CD4-positive, alpha-beta T cell (primary cell): ENCODE measurements around the gene SLC38A1. TPM values are rescaled to one million over a fixed set of nuclear protein-coding genes. Genes with fewer than 3 reads are reported as not detected.
"Not testable (repeated sequence)": the region's sequence is repeated elsewhere in the genome, so short reads cannot be mapped to it uniquely, and the experiment has no call there.

Source experiments
- ATAC-seq: fragments of 200-7000 bp; cut with Tn5 transposase; one replicate; pipeline ENCODE4 v1.10.0; 2022; ENCODE audit warnings: mild to moderate bottlenecking; ENCODE audit not compliant: poor library complexity
- CTCF ChIA-PET: fragments of 350-600 bp; sonication (Branson Sonifier 250); formaldehyde crosslinking; loops from one replicate; lab custom pipeline; 2021; ENCODE audit warnings: antibody characterized with exemption, inconsistent platforms; lab: Charles Lee
- POLR2A ChIA-PET: fragments of 350-600 bp; sonication (Branson Sonifier 250); formaldehyde crosslinking; loops from one replicate; lab custom pipeline; 2021; ENCODE audit warnings: antibody characterized with exemption, inconsistent platforms; lab: Charles Lee
- DNase-seq, 14 experiments: peaks; one replicate each; pipeline ENCODE4 v3.0.0-alpha.2; 2013 to 2020; ENCODE audit warnings: mixed read lengths in 2 of 14
- H3K27ac ChIP-seq, 2 donors: one replicate each; pipeline versions ENCODE4 v1.5.1 to v1.7.0; 2013; ENCODE audit warnings: low read length in 2 of 2, low read depth in 1 of 2, mild to moderate bottlenecking in 1 of 2
- H3K27me3 ChIP-seq, 2 experiments: 1 replicate in 1 of 2; 2 replicates in 1 of 2; pipeline versions ENCODE4 v1.6.1 to v1.7.0; 2013; ENCODE audit warnings: low read length in 2 of 2, control low read depth in 1 of 2, mild to moderate bottlenecking in 1 of 2, moderate library complexity in 1 of 2; ENCODE audit not compliant: insufficient read depth in 2 of 2, control insufficient read depth in 1 of 2
- H3K36me3 ChIP-seq: one replicate; pipeline ENCODE4 v1.6.1; 2013; ENCODE audit warnings: low read length, control low read depth; ENCODE audit not compliant: insufficient read depth
- H3K4me1 ChIP-seq: one replicate; pipeline ENCODE4 v1.6.1; 2013; ENCODE audit warnings: low read length, control low read depth; ENCODE audit not compliant: insufficient read depth
- H3K4me3 ChIP-seq: one replicate; pipeline ENCODE4 v1.5.1; 2013; ENCODE audit warnings: mild to moderate bottlenecking, low read length, moderate library complexity
- H3K9me3 ChIP-seq, 2 experiments: 1 replicate in 1 of 2; 2 replicates in 1 of 2; pipeline versions ENCODE4 v1.6.1 to v1.7.0; 2013; ENCODE audit warnings: low read length in 2 of 2, mild to moderate bottlenecking in 2 of 2, control low read depth in 1 of 2, moderate library complexity in 1 of 2; ENCODE audit not compliant: control insufficient read depth in 1 of 2, insufficient read depth in 1 of 2
- H3K27ac Mint-ChIP-seq: one replicate; pipeline ENCODE4 v1.8.0; 2020; ENCODE audit warnings: mixed read lengths
- H3K27me3 Mint-ChIP-seq: one replicate; pipeline ENCODE4 v1.8.0; 2021; ENCODE audit warnings: mixed read lengths
- H3K36me3 Mint-ChIP-seq: one replicate; pipeline ENCODE4 v1.8.0; 2021; ENCODE audit warnings: low read depth, mixed read lengths
- H3K4me1 Mint-ChIP-seq: one replicate; pipeline ENCODE4 v1.8.0; 2021; ENCODE audit warnings: low read depth, mixed read lengths
- H3K4me3 Mint-ChIP-seq: one replicate; pipeline ENCODE4 v1.8.0; 2020; ENCODE audit warnings: mild to moderate bottlenecking, mixed read lengths
- H3K9me3 Mint-ChIP-seq: one replicate; pipeline ENCODE4 v1.8.0; 2020; ENCODE audit warnings: mixed read lengths
- intact Hi-C, 2 experiments: fragments of 100-400 bp; cut with DNase I in 1 of 2; cut with micrococcal nuclease in 1 of 2; formaldehyde crosslinking; loops; one replicate each; pipeline versions ENCODE4 v1.15.1 to v1.9.0; 2023 to 2025; cut with DNase I, micrococcal nuclease
- total RNA-seq, 174 experiments: library from RNA in 2 of 174; stranded (reverse) in 2 of 174; gene quantifications; one replicate each; pipeline ENCODE4 v1.2.3 and lab custom pipeline; 2021 to 2026
- TF ChIP-seq, protein P1 (sequence below): fragments of 200-600 bp; IDR thresholded peaks from one replicate; pipeline ENCODE4 v1.8.0; 2022; ENCODE audit warnings: antibody characterized with exemption, mild to moderate bottlenecking

The SLC38A1 gene
- total RNA-seq, 2 experiments from 2014 or later, result 327 to 346 TPM

DNA sequence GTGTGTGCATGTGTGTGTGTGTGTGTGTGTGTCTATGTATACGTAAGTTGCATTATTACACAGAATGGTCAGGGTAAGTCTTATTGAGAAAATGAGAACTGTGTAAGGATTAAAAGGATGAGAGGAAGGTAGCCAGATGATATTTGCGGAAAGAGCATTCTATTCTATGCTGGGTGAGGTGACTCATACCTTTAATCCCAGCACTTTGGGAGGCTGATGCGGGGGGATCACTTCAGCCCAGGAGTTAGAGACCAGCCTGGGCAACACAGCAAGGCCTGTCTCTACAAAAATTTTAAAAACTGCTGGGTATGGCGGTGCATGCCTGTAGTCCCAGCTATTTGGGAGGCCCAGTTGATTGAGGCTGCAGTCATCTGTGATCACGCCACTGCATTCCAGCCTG is 103.7 kb downstream of the SLC38A1 start:
- Mint-ChIP-seq H3K9me3 (no peaks in the 10 kb centered on the region), H3K36me3 (no peaks in the 10 kb centered on the region), H3K27me3 (no peaks in the 10 kb centered on the region), H3K27ac (no peak overlapping the region), H3K4me3 (no peak overlapping the region), H3K4me1 (no peaks in the 10 kb centered on the region)
- ChIA-PET CTCF (no interaction called here), POLR2A (no interaction called here)
- H3K4me3 ChIP-seq, result no peak overlapping the region
- no peaks in the 10 kb centered on the region for H3K4me1 ChIP-seq
- ATAC-seq (no peak), DNase-seq (no peak)
- no peaks in the 10 kb centered on the region for H3K9me3 ChIP-seq
- intact Hi-C loops, result no loop called here
- TF ChIP-seq, protein P1, sequence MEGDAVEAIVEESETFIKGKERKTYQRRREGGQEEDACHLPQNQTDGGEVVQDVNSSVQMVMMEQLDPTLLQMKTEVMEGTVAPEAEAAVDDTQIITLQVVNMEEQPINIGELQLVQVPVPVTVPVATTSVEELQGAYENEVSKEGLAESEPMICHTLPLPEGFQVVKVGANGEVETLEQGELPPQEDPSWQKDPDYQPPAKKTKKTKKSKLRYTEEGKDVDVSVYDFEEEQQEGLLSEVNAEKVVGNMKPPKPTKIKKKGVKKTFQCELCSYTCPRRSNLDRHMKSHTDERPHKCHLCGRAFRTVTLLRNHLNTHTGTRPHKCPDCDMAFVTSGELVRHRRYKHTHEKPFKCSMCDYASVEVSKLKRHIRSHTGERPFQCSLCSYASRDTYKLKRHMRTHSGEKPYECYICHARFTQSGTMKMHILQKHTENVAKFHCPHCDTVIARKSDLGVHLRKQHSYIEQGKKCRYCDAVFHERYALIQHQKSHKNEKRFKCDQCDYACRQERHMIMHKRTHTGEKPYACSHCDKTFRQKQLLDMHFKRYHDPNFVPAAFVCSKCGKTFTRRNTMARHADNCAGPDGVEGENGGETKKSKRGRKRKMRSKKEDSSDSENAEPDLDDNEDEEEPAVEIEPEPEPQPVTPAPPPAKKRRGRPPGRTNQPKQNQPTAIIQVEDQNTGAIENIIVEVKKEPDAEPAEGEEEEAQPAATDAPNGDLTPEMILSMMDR, result no peak
- no peak overlapping the region for H3K27ac ChIP-seq
- no peaks in the 10 kb centered on the region for H3K36me3 ChIP-seq
- no peaks in the 10 kb centered on the region for H3K27me3 ChIP-seq

DNA sequence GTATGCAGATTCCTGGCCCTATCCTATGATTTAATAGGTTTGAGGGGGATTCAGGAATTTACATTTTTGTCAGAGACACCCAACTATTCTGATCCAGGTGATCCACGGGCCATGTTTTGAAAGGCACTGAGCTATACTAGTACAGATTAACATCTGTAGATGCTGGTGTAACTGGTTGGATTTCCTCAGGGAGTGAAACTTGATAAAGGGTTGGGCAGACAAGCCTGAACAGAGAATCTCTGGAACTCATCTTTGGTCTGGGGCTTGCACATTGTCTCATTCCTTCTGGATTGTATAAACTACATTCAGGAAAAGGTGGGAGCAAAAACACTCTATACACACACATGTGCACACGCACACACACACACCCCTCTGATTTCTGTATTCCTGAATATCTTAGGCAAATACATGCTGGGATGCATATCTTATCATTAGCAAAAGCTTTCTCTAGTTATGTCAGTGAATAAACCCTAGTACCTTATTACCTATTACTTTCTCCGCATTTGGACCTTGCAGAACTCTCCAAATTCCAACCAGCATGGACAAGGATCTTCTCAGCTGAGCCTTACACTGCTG is 104.6 kb downstream of the SLC38A1 start:
- H3K4me3 ChIP-seq, result no peak overlapping the region
- no peaks in the 10 kb centered on the region for H3K36me3 ChIP-seq
- ATAC-seq (no peak), DNase-seq (no peak)
- Mint-ChIP-seq H3K4me1 (no peaks in the 10 kb centered on the region), H3K9me3 (no peaks in the 10 kb centered on the region), H3K4me3 (no peak overlapping the region), H3K36me3 (no peaks in the 10 kb centered on the region), H3K27me3 (no peaks in the 10 kb centered on the region), H3K27ac (no peak overlapping the region)
- TF ChIP-seq, protein P1, result no peak
- no peaks in the 10 kb centered on the region for H3K4me1 ChIP-seq
- CTCF ChIA-PET, result no interaction called here
- H3K27ac ChIP-seq, result no peak overlapping the region
- no peaks in the 10 kb centered on the region for H3K9me3 ChIP-seq
- intact Hi-C loops, result no loop called here
- H3K27me3 ChIP-seq, result no peaks in the 10 kb centered on the region
- POLR2A ChIA-PET, result no interaction called here

DNA sequence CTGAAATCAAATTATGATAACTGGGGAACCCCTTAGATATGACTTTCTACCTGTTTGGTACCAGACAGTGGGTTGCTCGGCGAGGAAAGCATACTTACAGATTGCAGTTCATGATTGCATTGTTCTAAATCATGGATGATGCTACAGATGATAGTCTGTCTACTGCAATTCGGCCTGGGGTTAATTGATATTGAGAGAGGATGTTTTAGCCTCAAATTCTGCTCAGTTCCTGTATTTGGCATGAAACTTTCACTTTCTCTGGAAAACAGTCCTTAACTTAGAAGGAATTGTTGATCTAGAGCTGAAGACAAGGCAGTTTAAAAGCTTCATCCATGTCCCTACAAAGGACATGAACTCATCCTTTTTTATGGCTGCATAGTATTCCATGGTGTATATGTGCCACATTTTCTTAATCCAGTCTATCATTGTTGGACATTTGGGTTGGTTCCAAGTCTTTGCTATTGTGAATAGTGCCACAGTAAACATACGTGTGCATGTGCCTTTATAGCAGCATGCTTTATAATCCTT is 106.2 kb downstream of the SLC38A1 start:
- POLR2A ChIA-PET, H3K4me3 ChIP-seq, H3K9me3 ChIP-seq, CTCF ChIA-PET, H3K4me3 Mint-ChIP-seq, H3K4me1 Mint-ChIP-seq, ATAC-seq, H3K36me3 Mint-ChIP-seq, H3K27ac Mint-ChIP-seq, H3K4me1 ChIP-seq, H3K27ac ChIP-seq, intact Hi-C loops, H3K36me3 ChIP-seq, H3K27me3 ChIP-seq, H3K9me3 Mint-ChIP-seq, H3K27me3 Mint-ChIP-seq, DNase-seq: not testable (repeated sequence)
